Measurements from ENCODE around the gene SUPT3H. TPM values are rescaled to one million over a fixed set of nuclear protein-coding genes. Genes with fewer than 3 reads are reported as not detected.

Gene SUPT3H
- total RNA-seq, 4 donors from 2014 or later = 1.1 to 4.7 (median 3.7) TPM

DNA sequence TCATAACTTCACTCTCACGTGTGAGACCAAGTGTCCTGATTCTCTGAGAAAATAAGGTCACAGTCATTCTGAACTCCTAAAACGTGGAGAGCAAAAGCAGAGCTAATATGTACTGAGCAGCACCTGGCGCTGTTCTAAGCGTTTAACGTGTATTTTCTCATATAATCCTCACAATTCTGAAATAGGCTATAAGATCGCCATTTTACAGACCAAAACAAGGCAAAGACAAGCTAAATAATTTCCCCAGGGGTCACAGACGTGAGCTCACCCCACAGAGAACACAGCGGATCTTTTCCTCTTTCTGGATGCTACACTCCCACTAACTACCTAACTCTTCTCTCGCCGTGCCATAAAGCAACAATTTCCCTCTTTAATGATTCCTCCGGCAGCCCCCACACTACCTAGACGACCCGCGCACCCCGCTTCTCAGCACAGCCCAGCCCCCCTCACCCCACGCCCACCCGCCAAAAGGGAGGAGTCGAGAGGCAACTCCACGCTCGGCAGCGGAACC lies 636 bp downstream of the SUPT3H start:
- Histone ChIP-seq H3K4me1 (peaks cover 12% of the 10 kb centered on the region), H3K9me3 (no peaks in the 10 kb centered on the region), H3K4me3 (peak overlapping the region; percentile 74), H3K27me3 (no peaks in the 10 kb centered on the region), H3K27ac (peak overlapping the region; percentile 96), H3K36me3 (no peaks in the 10 kb centered on the region)
- WGBS = 2% methylated on average over 12 of the region's 21 CpGs
- TF ChIP-seq POLR2A (IDR thresholded peaks at IDR 0.05) (peak in 1 of 2 donors; percentile 52), CTCF (IDR thresholded peaks at IDR 0.05) (no peak)
- DNase-seq (ENCODE audit: low spot score in 2 of 2) = no peak

GRCh38 chr6:45376310-45377042 lies 1.3 kb downstream of the SUPT3H start:
- TF ChIP-seq POLR2A (IDR thresholded peaks at IDR 0.05) (no peak), EP300 (IDR thresholded peaks at IDR 0.05) (no peak), POLR2AphosphoS5 (IDR thresholded peaks at IDR 0.05) (no peak), CTCF (IDR thresholded peaks at IDR 0.05) (no peak)
- Histone ChIP-seq H3K4me3 (peak overlapping the region; percentile 74), H3K27ac (peak overlapping the region; percentile 96), H3K4me1 (peaks cover 12% of the 10 kb centered on the region), H3K36me3 (no peaks in the 10 kb centered on the region), H3K9me3 (no peaks in the 10 kb centered on the region), H3K27me3 (no peaks in the 10 kb centered on the region)
- 28% methylated on average over 11 of the region's 11 CpGs for WGBS
- DNase-seq (ENCODE audit: low spot score in 2 of 2) = no peak

GRCh38 chr6:45375449-45375848 lies 2.3 kb downstream of the SUPT3H start:
- H3K27me3 ChIP-seq = no peaks in the 10 kb centered on the region
- 71% methylated on average over 3 of the region's 3 CpGs for whole genome bisulfite sequencing
- peaks cover 12% of the 10 kb centered on the region for H3K4me1 ChIP-seq
- H3K27ac ChIP-seq = no peak overlapping the region
- TF ChIP-seq CTCF (IDR thresholded peaks at IDR 0.05) = no peak
- H3K36me3 ChIP-seq = no peaks in the 10 kb centered on the region
- no peaks in the 10 kb centered on the region for H3K9me3 ChIP-seq
- no peak for DNase-seq (ENCODE audit: low spot score in 2 of 2)
- H3K4me3 ChIP-seq = no peak overlapping the region

GRCh38 chr6:45371924-45372573 lies 5.7 kb downstream of the SUPT3H start:
- Histone ChIP-seq H3K9me3 (no peaks in the 10 kb centered on the region), H3K36me3 (no peaks in the 10 kb centered on the region), H3K27ac (no peak overlapping the region), H3K4me1 (peaks cover 9% of the 10 kb centered on the region), H3K4me3 (no peak overlapping the region), H3K27me3 (no peaks in the 10 kb centered on the region)
- TF ChIP-seq POLR2AphosphoS5 (IDR thresholded peaks at IDR 0.05) (no peak), CTCF (IDR thresholded peaks at IDR 0.05) (no peak)
- WGBS = 90% methylated on average over 3 of the region's 3 CpGs
- no peak for DNase-seq (ENCODE audit: low spot score in 2 of 2)

GRCh38 chr6:45369870-45370269 lies 7.9 kb downstream of the SUPT3H start:
- DNase-seq (ENCODE audit: low spot score in 2 of 2) = no peak
- WGBS = 86% methylated on average over 1 of the region's 1 CpG
- no peaks in the 10 kb centered on the region for H3K9me3 ChIP-seq
- H3K27me3 ChIP-seq = no peaks in the 10 kb centered on the region
- H3K4me1 ChIP-seq = no peaks in the 10 kb centered on the region
- TF ChIP-seq CTCF (IDR thresholded peaks at IDR 0.05) = no peak
- no peak for TF ChIP-seq POLR2A (IDR thresholded peaks at IDR 0.05)
- TF ChIP-seq POLR2AphosphoS5 (IDR thresholded peaks at IDR 0.05) = no peak
- TF ChIP-seq EP300 (IDR thresholded peaks at IDR 0.05) = no peak
- no peaks in the 10 kb centered on the region for H3K36me3 ChIP-seq
- H3K27ac ChIP-seq = no peak overlapping the region
- H3K4me3 ChIP-seq = no peak overlapping the region
